SK-N-DZ (cell line): ENCODE results near the gene L1TD1.
"Not testable (repeated sequence)": the region's sequence is repeated elsewhere in the genome, so short reads cannot be mapped to it uniquely, and the experiment has no call there.

ENCODE experiments used
- DNase-seq: peaks from one replicate; pipeline ENCODE4 v3.0.0-alpha.2; 2015; ENCODE audit warnings: low spot score

L1TD1 gene

DNA sequence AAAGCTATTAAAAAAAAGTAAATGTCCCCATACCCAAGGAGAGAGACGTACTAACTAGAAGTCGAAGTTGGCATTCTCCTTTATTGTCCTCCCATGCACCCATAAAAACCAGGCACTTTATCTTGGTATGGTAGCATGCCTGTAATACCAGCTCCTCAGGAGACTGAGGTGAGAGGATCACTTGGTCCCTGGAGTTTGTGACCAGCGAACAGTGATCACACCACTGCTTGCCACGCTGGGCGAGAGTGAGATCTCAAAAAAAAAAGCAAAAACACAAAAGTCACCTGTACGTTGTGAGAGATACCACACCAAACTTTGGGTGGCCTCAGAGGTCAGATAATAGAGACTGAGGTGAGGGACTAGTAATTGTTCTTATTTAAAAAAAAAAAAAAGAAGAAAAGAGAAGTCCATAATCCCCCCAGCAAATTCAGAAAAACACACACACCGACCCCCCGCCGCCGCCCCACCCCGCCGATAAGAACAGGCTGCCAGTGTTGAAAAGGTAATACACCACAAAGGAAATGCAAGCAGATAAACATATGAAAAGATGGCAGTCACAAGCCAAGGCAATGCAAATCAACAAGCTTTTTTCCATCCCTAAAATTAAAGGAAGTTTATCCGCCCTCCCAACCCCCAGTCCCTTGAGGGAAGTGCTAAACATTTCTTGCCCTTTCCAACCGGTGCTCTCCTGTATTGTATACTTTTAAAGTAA is 3.6 kb downstream of the L1TD1 start:
- no peak for DNase-seq

DNA sequence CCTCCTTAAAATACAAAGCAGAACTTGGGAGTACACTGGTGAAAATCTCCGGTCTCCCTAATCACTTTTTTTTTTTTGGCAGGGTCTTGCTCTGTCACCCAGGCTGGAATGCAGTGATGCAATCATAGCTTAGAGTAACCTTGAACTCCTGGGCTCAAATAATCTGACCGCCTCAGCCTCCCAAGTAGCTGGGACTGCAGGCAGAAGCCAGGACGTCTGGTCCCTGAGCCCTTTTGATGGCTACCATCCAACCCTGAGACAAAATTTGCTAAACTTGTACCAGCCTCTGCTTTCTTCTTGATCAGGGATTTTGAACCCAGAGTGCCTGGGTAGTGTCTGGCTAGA is 4.1 kb downstream of the L1TD1 start:
- DNase-seq: no peak

DNA sequence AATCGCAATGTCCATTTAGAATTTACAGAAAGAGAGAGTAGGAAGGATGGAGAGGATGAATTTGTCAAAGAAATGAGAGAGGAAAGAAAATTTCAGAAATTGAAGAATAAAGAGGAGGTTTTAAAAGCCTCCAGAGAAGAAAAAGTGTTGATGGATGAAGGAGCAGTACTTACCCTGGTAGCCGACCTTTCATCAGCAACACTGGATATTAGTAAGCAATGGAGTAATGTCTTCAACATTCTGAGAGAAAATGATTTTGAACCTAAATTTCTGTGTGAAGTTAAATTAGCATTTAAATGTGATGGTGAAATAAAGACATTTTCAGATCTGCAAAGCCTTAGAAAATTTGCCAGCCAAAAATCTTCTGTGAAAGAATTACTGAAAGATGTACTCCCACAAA is 12.5 kb downstream of the L1TD1 start:
- no peak for DNase-seq

- no peak for DNase-seq
Observed at GRCh38 chr1:62208087-62208486, 13.4 kb downstream of the L1TD1 start.

DNA sequence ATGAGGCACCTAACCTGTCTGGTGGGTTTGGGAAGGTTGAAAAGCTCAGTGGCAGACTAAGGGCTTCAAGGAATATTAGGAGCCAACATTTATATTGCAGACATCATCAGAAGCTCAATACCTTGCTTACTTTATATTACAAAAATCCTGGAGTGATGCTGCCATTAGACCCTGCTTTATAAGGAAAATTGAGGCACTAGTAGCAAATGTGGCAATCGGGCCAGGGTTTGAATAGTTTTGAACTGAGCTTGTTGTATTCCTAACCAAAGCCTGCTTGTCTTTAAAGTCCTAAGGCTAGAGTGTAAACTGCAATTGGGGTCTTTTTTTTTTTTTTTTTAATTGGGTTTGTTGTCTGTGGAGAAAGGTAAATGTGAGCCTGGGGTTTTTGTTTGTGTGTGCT is 14.3 kb downstream of the L1TD1 start:
- DNase-seq: no peak

DNA sequence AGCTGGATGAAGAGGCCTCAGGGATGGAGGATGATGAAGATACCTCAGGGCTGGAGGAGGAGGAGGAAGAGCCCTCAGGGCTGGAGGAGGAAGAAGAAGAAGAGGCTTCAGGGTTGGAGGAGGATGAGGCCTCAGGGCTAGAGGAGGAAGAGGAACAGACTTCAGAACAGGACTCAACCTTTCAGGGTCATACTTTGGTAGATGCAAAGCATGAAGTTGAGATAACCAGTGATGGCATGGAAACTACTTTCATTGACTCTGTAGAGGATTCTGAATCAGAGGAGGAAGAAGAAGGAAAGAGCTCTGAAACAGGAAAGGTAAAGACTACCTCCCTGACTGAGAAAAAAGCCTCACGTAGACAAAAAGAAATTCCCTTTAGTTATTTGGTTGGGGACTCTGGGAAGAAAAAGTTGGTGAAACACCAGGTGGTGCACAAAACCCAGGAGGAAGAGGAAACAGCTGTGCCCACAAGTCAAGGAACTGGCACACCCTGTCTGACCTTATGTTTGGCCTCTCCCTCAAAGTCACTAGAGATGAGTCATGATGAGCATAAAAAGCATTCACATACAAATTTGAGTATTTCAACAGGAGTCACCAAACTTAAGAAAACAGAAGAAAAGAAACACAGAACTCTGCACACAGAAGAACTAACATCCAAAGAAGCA is 15.4 kb downstream of the L1TD1 start:
- DNase-seq: no peak

DNA sequence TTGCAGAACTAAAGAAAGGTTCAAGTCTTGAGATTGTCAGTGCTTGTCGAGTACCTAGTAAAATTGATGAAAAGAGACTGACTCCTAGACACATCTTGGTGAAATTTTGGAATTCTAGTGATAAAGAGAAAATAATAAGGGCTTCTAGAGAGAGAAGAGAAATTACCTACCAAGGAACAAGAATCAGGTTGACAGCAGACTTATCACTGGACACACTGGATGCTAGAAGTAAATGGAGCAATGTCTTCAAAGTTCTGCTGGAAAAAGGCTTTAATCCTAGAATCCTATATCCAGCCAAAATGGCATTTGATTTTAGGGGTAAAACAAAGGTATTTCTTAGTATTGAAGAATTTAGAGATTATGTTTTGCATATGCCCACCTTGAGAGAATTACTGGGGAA is 16.3 kb downstream of the L1TD1 start:
- no peak for DNase-seq

DNA sequence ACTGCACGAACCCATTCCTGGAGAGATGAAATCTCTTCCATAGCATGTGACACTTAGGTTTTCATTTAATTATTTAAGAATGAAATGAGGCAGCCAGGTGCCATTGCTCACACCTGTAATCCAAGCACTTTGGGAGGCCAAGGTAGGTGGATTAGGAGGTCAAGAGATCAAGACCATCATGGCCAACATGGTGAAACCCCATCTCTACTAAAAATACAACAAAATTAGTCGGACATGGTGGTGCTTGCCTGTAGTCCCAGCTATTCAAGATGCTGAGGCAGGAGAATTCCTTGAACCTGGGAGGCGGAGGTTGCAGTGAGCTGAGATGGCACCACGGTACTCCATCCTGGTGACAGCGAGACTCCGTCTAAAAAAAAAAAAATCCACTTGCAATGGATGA is 17.8 kb downstream of the L1TD1 start:
- DNase-seq: no peak

GRCh38 chr1:62213075-62213914 is 18.6 kb downstream of the L1TD1 start:
- no peak for DNase-seq

DNA sequence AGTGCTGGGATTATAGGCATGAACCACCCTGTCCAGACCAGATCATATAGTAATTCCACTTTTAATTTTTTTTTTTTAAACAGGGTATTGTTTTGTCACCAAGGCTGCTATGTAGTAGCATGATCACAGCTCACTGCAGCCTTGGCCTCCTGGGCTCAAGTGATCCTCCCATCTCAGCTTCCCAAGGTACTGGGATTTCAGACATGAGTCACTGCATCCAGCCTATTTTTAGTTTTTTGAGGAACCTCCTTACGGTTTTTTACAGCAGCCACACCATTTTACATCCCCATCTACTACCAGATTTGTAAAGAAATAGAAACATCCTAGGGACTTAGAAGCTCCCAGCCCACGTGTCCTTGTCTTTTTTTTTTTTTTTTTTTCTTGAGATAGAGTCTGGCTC is 24.0 kb downstream of the L1TD1 start:
- no peak for DNase-seq

DNA sequence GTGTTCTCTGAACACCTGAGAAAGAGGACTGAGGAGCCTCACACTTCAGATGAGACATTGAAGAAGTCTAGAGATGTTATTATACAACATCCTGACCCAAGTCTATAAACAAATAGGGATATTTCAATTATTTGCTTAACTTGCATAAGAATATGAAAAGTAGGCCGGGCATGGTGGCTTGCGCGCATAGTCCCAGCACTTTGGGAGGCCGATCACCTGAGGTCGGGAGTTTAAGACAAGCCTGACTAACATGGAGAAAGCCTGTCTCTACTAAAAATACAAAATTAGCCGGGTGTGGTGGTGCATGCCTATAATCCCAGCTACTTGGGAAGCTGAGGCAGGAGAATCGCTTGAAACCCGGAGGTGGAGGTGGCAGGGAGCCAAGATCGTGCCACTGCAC is 25.8 kb downstream of the L1TD1 start:
- not testable (repeated sequence) for DNase-seq

GRCh38 chr1:62221171-62221570 is 26.5 kb downstream of the L1TD1 start:
- no peak for DNase-seq

DNA sequence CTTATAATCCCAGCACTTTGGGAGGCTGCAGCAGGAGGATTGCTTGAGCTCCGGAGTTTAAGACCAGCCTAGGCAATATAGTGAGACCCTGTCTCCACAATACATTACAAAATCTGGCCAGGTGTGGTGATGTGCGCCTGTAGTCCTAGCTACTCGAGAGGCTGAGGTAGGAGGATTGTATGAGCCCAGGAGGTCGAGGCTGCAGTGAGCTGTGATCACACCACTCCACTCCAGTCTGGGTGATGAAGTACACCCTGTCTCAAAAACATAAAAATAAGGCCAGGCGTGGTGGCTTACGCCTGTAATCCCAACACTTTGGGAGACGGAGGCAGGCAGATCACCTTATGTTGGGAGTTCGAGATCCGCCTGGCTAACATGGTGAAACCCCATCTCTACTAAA is 27.7 kb downstream of the L1TD1 start:
- DNase-seq: no peak

- no peak for DNase-seq
Observed at GRCh38 chr1:62224182-62224581, 29.5 kb downstream of the L1TD1 start.

- no peak for DNase-seq
Observed at GRCh38 chr1:62227496-62227895, 32.8 kb downstream of the L1TD1 start.

GRCh38 chr1:62228136-62228882 is 33.7 kb downstream of the L1TD1 start:
- DNase-seq: no peak

DNA sequence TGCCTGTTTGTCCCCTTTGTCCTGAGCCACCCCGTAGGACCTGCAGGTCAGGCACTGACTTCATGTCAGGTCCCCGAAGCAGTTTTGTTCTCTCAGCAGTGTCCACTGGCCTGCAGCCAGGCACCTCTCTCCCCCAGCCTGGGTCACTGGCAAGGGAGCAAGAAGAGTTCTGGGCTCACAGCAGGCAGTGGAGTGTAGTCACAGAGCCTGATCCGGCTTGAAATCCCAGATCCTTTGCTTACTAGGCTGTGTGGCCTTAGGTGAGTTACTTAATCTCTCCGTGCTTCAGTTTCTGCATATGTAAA is 34.2 kb downstream of the L1TD1 start:
- DNase-seq: no peak

DNA sequence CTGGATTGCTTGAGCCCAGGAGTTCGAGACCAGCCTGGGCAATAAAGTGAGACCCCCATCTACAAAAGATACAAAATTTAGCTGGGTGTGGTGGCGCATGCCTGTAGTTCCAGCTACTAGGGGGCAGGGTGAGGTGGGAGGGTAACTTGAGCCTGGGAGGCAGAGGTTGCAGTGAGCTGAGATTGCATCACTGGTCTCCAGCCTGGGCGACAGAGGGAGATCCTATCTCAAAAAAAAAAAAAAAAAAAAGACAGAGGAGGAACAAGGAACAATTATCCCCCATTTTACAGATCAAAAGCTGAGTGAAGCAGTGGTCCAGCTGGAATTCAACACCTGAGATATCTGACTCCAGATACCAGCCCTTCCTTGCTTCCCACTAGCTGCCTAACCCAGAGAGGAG is 34.8 kb downstream of the L1TD1 start:
- no peak for DNase-seq

GRCh38 chr1:62229932-62230331 is 35.3 kb downstream of the L1TD1 start:
- peak; percentile 99 for DNase-seq

DNA sequence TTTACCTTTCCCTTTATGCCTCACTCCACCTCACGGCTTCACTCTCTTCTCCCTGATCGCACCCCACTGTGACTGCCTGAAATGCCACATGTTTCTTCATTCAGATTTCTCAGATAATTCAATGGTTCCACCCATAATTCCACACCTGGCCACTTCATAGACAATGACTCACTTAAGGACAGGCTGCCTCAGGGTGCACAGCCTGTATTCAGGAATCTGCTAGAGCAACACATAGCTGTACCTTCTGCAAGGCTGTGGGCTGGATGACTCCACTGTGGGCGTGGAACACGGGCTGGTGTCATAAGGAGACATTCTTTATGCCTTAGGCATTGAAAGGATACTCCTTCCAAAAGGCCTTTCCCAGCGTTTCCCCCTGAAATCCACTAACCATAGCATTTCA is 36.1 kb downstream of the L1TD1 start:
- no peak for DNase-seq

DNA sequence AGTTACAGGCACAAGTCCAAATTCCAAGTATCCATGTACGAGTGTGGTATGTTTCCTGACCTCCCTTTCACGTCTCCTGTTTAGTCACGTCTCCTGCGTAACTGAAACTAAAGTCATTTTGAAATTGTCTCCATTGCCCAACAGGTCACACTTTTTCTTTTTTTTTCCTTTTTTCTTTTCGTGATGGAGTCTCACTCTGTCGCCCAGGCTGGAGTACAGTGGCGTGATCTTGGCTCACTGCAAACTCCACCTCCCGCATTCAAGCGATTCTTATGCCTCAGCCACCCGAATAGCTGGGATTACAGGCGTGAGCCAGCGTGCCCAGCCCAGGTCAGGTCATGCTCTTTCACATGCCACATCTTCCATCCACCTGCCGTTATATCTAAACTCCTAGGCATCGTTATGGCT is 38.2 kb downstream of the L1TD1 start:
- no peak for DNase-seq

- DNase-seq: no peak
Observed at GRCh38 chr1:62233926-62234450, 39.3 kb downstream of the L1TD1 start.
